ENCODE data around the gene NELFA. TPM values are rescaled to one million over a fixed set of nuclear protein-coding genes. Genes with fewer than 3 reads are reported as not detected.

Gene NELFA
- total and polyA plus RNA-seq, 2 of the 13 experiments (the other 11 are each of a cell fraction or from before 2014, with no cell fraction given), result 13.3 to 18.5 TPM

GRCh38 chr4:1959104-1959384 is 49.7 kb downstream of the NELFA start:
- ChIA-PET CTCF (ENCODE audit: low intra/inter-chr PET ratio, low total read pairs) (no interaction called here), POLR2A (no interaction called here)
- TF ChIP-seq ZNF629 (CRISPR knock-in tag; conservative IDR thresholded peaks at IDR 0.05) (no peak), CAMTA2 (CRISPR knock-in tag; IDR thresholded peaks at IDR 0.05; ENCODE audit: borderline replicate concordance) (no peak), ZNF598 (CRISPR knock-in tag; IDR thresholded peaks at IDR 0.05; ENCODE audit: borderline replicate concordance) (no peak), CTCF (CRISPR knock-in tag; IDR thresholded peaks at IDR 0.05) (no peak), SP2 (CRISPR knock-in tag; IDR thresholded peaks at IDR 0.05) (no peak), DPF2 (CRISPR knock-in tag; IDR thresholded peaks at IDR 0.05; ENCODE audit: borderline replicate concordance, low read depth) (no peak), MIXL1 (CRISPR knock-in tag; IDR thresholded peaks at IDR 0.05) (no peak)
- TF ChIP-seq, protein P1, sequence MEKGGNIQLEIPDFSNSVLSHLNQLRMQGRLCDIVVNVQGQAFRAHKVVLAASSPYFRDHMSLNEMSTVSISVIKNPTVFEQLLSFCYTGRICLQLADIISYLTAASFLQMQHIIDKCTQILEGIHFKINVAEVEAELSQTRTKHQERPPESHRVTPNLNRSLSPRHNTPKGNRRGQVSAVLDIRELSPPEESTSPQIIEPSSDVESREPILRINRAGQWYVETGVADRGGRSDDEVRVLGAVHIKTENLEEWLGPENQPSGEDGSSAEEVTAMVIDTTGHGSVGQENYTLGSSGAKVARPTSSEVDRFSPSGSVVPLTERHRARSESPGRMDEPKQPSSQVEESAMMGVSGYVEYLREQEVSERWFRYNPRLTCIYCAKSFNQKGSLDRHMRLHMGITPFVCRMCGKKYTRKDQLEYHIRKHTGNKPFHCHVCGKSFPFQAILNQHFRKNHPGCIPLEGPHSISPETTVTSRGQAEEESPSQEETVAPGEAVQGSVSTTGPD (CRISPR knock-in tag; IDR thresholded peaks at IDR 0.05), result no peak
- Histone ChIP-seq H2AFZ (ENCODE audit: low read length) (no peak overlapping the region), H3K27ac (ENCODE audit: extremely low read length, insufficient read depth, low read length) (no peak overlapping the region), H3K9ac (ENCODE audit: insufficient read depth, low read depth, low read length) (no peak overlapping the region), H3K4me3 (replicated peaks in 1 of 3; ENCODE audit: insufficient read depth in 1 of 3, low read depth in 2 of 3, low read length in 3 of 3) (no peak overlapping the region), H3K4me1 (ENCODE audit: insufficient read depth, low read length) (peaks cover 18% of the 10 kb centered on the region; the same call in 1 of the 2 replicates), H3K79me2 (ENCODE audit: insufficient read depth, low read length) (no peaks in the 10 kb centered on the region), H3K9me3 (ENCODE audit: low read length) (no peaks in the 10 kb centered on the region), H4K20me1 (ENCODE audit: insufficient read depth, low read length) (no peaks in the 10 kb centered on the region), H3K4me2 (ENCODE audit: low read depth, low read length) (no peak overlapping the region), H3K27me3 (ENCODE audit: control insufficient read depth in 1 of 2, insufficient read depth in 2 of 2, low read length in 2 of 2) (no peaks in the 10 kb centered on the region; a peak in 1 of 5 replicates), H3K36me3 (replicated peaks in 1 of 2; ENCODE audit: control insufficient read depth in 1 of 2, insufficient read depth in 2 of 2, low read length in 2 of 2) (peaks cover 46 to 94% of the 10 kb centered on the region in 2 experiments)
- in situ Hi-C loops (cut with HindIII; ENCODE audit: extremely low pct_ligation_motif_present, low pct_unique_long_range_greater_than_20kb), result no loop called here
- 95% methylated on average over 5 of the region's 5 CpGs for WGBS (ENCODE audit: low lambda C conversion rate)
- DNase-seq (ENCODE audit: low spot score), result no peak
- no peak for FAIRE-seq
- no peak for ATAC-seq
- BruUV-seq (replicated peaks), result no TSS peak
- intact Hi-C loops (cut with micrococcal nuclease; ENCODE audit: unreplicated experiment), result no loop called here
